HG03342 (cell line): ENCODE data around the gene CD82.
"Not testable (repeated sequence)": the region's sequence is repeated elsewhere in the genome, so short reads cannot be mapped to it uniquely, and the experiment has no call there.

Experiments used
- ATAC-seq: cut with Tn5 transposase; IDR thresholded peaks from one replicate; pipeline ENCODE4 v1.9.1; 2021; ENCODE audit warnings: mild to moderate bottlenecking, moderate library complexity; ENCODE audit not compliant: unreplicated experiment

Gene CD82

DNA sequence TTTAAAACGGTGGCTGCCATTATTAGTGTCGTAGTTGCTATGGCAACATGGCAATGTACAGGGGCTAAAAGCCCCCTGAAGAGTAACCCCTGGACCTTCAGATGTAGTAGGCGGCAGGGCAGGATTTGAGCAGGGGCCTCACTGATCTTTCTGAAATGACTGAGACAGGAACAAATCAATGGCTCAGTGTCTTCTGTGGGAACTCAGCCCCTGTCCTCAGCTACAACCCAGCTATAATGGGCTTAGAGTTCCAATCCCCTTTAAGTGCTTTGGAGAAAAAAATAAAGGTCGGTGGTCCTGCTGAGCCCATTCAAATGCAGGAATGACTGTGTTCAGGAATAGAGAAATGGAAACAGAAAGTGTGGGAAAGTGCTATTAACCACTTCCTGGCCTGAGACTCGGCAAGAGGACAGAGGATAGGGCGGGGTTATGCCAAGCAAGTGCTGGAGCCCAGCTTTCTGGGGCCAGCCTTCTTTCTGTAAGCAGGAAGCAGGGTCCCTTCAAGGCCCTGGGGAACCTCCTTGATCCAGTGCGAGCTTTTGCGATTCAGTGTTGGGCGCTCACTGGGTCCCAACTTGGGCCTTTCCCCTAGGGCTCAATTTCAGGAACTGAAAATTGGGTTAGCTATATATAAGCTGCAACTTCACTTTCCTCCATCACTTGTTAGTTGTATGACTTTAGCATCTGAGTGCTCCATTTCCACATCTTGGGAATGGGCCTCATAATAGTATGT, 6.1 kb upstream of the CD82 start:
- peak; percentile 81 for ATAC-seq

DNA sequence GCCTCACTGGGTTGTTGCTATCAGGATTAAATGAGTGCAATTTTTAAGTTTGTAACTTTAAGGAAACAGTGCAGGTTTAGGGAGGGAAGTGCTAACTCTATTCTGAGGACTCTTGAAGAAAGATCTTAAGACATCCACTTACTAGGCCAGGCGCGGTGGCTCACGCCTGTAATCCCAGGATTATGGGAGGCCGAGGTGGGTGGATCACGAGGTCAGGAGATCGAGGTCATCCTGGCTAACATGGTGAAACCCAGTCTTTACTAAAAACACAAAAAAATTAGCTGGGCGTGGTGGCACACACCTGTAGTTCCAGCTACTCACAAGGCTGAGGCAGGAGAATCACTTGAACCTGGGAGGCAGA, 5.5 kb upstream of the CD82 start:
- ATAC-seq: not testable (repeated sequence)

- ATAC-seq: no peak
These were observed 4.1 kb upstream of the CD82 start for GRCh38 chr11:44561275-44561805.

DNA sequence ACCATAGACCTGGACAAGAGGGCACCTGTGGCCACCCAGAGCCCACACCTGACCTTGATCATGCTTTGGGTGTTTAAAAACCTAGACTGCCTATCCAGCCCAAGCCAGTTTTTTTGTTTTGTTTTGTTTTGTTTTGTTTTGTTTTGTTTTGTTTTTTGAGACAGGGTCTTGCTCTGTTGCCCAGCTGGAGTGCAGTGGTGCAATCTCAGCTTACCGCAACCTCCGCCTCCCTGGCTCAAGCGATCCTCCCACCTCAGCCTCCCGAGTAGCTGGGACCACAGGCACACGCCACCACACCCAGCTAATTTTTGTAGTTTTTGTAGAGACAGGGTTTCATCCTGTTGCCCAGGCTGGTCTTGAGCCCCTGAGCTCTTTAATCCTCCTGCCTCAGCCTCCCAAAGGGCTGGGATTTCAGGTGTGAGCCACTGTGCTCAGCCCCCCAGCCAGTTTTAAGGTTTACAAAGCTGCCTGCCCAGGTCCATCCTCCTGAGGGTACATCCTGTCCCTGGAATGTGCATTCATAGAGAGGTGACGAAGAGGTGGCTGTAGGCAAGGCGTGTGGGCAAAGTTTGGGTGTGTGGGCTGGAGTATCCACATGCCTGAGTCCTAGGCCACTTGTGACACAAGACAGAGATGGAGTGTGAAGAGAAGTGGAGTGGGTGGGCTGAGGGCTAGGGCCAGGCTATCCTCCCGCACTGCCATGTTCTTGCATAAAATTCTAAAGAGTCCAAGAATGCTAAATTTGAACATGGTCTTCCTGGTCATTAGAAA, 3.3 kb upstream of the CD82 start:
- ATAC-seq: no peak

- ATAC-seq: no peak
These were observed 2.5 kb upstream of the CD82 start for GRCh38 chr11:44562845-44563460.

- no peak for ATAC-seq
These were observed 1.8 kb upstream of the CD82 start for GRCh38 chr11:44563711-44564110.

DNA sequence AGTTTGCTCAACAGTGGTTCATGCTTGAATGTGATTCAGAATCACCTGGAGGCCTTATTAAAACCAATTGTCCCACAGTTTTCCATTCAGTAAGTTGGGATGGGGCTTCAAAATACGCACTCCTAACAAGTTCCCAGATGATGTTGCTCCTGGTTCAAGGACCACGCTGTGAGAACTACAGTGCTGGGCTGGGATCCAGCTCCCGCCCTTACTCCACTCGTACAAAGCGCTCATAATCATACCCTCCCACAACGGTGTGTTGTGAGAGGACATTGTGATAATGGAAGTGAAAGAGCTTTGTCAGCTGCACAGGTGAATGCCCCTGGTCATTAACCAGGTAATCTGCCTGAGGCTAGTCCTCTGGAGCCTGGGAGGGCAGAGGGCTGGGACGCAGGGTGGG, 1.3 kb upstream of the CD82 start:
- ATAC-seq: no peak

DNA sequence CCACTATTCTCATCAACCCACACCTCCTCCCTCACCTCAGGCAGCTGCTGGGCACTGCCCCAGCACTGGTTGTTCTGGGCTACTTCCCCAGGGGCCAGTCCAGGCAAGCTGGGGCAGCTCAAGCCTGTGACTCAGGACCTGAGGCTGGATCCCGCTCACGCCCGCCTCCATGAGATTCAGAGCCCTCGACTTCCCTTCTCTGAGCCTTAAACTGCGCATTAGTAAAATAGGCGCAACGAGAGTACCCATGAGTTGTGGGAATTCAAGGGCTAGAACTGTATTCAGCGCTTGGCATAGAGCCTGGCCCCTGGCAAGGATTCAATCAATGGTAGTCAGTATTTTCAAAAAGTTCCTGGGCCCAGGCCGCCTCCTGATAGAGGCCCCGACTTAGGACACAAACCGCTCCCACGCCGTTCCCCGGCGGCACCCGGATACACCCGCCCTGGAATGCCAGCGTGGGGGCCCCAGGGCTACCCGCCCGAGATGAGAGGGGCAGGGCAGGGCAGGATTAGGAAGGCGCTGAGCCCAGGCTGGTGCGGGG, 723 bp upstream of the CD82 start:
- ATAC-seq: no peak

DNA sequence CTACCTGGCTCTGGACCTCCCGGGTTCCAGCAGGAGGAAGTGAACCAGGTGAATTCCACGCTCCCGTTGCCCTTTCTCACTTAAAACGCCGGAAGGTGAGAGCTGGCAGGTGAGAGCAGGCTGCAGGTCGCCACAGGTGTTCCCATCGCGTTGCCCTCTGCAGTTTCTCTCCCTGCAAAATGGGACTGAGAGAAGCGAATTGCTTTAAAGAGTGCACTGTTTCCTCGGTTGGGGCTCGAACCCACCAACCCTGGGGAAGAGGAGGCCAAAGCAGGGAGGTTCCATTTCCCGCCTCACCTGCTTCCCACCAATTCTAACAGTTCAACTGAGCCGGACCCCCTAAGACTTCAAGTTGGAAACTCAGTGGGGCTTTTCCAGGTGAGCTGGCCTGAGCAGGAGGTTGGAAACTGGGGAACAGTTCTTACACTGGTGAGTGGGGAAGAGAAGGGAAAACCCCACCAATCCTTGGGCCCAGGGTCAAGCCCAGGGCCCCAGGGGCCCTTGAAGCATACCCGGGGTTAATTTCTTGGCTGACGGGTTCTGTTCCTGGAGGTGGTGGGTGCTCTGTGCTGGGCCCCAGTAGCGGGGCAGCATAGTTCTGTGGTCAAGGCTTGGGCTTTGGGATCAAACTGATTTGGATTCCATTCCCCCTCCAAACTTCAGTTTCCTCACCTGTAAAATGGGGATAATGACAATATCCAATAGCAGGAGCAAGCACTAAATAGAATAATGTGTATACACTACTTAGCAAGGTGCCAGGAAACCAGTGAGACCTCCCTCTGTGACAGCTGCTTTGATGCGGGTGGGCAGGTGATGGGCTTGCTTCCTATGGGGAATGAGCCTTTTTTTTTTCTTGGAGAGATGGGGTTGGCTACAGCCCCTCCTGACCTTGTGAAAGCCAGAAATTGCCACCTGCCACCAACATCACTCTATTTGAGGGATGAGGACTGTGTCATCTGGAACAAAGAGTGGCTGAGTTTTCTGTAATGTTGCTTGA, 788 bp downstream of the CD82 start:
- no peak for ATAC-seq

DNA sequence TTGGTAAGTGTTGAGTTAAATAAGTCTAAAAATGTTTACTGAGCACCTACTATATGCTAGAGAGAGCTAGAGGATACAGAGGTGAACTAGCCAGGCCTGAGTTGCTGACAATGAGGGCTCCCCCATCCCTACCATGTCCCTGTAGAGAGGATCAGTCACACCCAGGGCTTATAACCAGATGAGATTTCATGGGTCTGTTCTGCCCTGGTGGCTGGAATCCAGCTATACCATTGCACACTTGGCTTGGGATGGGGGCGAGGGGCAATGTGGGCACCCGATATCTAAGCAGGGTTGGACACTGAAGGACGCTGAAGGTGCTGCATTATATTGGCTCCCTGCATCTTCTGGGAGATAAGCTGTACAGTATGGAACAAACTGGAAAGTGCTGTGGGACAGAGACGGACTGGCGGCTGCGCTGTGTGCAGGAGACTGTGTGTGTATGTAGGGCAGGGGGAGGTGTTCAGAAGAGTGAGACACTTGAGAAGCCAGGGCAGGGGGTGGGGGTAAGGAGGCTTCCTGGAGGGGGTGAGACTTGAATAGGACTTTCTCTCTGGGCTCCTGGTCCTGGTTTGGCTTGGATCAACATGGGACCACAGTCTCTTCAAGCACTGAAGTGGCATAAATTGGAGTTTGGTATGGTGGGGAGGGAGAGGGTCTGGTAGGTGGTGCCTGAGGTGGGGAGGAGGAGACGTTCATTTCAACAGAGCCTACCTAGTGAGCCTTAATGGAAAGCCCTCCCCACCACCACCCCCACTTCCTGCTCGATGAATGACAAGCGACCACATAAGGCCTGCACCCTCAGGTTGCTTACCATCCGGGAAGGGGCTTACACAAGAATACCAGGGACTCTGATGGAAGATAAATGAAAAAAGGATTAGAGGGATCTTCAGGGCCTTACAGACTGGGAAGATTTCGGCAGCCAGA, 1.8 kb downstream of the CD82 start:
- ATAC-seq: no peak

GRCh38 chr11:44567876-44568256, 2.4 kb downstream of the CD82 start:
- no peak for ATAC-seq

- ATAC-seq: no peak
These were observed 2.8 kb downstream of the CD82 start for GRCh38 chr11:44568331-44568657.

- peak; percentile 41 for ATAC-seq
These were observed 3.4 kb downstream of the CD82 start for GRCh38 chr11:44568658-44569473.

- ATAC-seq: no peak
These were observed 5.1 kb downstream of the CD82 start for GRCh38 chr11:44570411-44571155.

DNA sequence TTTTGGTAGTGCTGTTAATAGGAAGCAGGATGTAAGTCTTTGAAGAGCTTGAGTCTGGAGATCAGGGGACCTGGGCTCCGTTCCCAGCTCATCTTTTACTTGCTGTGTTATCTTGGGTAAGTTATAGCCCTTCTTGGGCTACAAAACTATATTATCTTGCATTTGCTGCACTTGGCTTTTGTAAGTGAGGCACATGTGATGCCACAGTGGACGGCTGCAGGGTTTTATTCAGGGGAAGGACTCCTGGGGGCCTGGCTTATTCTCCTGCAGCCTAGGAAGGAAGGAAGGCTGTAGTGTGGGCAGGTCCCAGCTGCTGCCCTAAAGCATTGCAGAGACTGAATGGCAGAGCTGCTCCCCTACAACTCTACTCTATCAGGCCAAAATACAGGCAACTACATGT, 6.4 kb downstream of the CD82 start:
- no peak for ATAC-seq

DNA sequence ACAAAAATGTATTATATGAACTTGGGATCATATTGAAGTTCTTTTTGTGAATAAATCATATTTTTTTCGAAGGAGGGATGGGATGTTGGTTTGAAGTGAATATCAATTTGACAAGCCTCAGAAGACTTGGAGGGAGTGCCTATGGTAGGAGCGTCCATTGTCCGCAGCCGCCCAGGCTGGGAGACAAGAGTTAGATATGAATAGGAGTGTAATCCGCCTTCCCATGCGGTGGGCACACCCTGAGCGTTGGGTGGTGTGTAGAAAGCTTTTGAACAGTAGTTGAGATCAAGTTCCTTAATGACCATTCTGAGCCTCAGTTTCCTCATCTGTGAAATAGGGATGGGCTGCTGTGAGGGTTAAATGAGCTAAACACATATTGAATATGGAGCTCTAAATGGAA, 7.0 kb downstream of the CD82 start:
- no peak for ATAC-seq

- ATAC-seq: no peak
These were observed 7.4 kb downstream of the CD82 start for GRCh38 chr11:44572884-44573283.

DNA sequence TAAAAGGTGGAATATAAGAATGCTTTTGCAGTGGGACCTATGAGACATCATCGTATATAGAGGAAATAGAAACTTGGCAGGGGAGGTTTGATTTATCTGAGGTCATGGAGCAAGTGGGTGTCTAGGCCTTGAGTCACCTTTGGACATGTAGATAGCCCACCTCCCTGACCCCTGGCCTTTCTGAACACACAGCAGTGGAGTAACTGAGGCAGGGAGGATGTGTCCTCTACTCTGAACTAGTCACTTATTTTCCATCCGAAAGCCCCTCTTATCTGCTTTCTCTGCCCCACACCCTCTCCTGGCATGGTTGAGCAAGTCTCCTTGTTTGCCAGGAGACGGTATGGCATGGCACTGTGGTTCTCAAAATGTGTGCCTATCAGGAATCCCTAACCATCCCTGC, 7.9 kb downstream of the CD82 start:
- no peak for ATAC-seq
